Thoracic aorta (tissue), 2 donors: Measurements from ENCODE around the gene LAPTM5. TPM values are rescaled to one million over a fixed set of nuclear protein-coding genes. Genes with fewer than 3 reads are reported as not detected.

ENCODE experiments used
- ATAC-seq: fragments of 150-250 bp; one replicate; pipeline ENCODE4 v1.8.0; 2017; ENCODE audit warnings: low read depth; ENCODE audit not compliant: insufficient number of reproducible peaks, low FRiP score
- DNase-seq: peaks from one replicate; pipeline ENCODE4 v3.0.0-alpha.2; 2020; ENCODE audit warnings: low spot score
- H3K27ac ChIP-seq, 2 donors: fragments of 200-600 bp; sonication (generic); 1 replicate in 1 of 2; 2 replicates in 1 of 2; pipeline ENCODE4 v1.5.1; 2016; ENCODE audit warnings: mild to moderate bottlenecking in 2 of 2, moderate library complexity in 2 of 2
- H3K27me3 ChIP-seq: fragments of 200-600 bp; sonication (generic); replicated peaks from 2 replicates; pipeline ENCODE4 v1.6.0; 2016; ENCODE audit warnings: mild to moderate bottlenecking; ENCODE audit not compliant: insufficient read depth
- H3K36me3 ChIP-seq: fragments of 200-600 bp; sonication (generic); one replicate; pipeline ENCODE4 v1.5.1; 2016
- H3K4me1 ChIP-seq, 2 donors: fragments of 200-600 bp; sonication (generic); 1 replicate in 1 of 2; 2 replicates in 1 of 2; pipeline versions ENCODE4 v1.5.1 to v1.6.0; 2016; ENCODE audit warnings: low read depth in 2 of 2, mild to moderate bottlenecking in 1 of 2; ENCODE audit not compliant: control insufficient read depth in 1 of 2
- H3K4me3 ChIP-seq: fragments of 200-600 bp; sonication (generic); 2 replicates; pipeline ENCODE4 v1.5.1; 2016; ENCODE audit warnings: mild to moderate bottlenecking
- H3K9me3 ChIP-seq: fragments of 200-600 bp; sonication (generic); 2 replicates; pipeline ENCODE4 v1.5.1; 2016
- total RNA-seq, 2 donors: library from RNA; depleted of rRNA; stranded (reverse); fragments of >200 nt; gene quantifications; one replicate each; pipeline versions ENCODE4 v1.1.0 to v1.2.3, GENCODE V29; 2016
- TF ChIP-seq, protein P1 (sequence below): fragments of 200-600 bp; sonication (generic); IDR thresholded peaks from one replicate; pipeline ENCODE4 v1.5.1; 2019; ENCODE audit warnings: antibody characterized with exemption

LAPTM5 gene
- total RNA-seq, 2 donors from 2014 or later: 91.0 to 127 TPM

- Histone ChIP-seq H3K27me3 (no peaks in the 10 kb centered on the region), H3K27ac (no peak overlapping the region), H3K36me3 (no peaks in the 10 kb centered on the region), H3K9me3 (no peaks in the 10 kb centered on the region), H3K4me3 (no peak overlapping the region), H3K4me1 (peaks cover 0 to 10% of the 10 kb centered on the region in 2 donors)
- TF ChIP-seq, protein P1, sequence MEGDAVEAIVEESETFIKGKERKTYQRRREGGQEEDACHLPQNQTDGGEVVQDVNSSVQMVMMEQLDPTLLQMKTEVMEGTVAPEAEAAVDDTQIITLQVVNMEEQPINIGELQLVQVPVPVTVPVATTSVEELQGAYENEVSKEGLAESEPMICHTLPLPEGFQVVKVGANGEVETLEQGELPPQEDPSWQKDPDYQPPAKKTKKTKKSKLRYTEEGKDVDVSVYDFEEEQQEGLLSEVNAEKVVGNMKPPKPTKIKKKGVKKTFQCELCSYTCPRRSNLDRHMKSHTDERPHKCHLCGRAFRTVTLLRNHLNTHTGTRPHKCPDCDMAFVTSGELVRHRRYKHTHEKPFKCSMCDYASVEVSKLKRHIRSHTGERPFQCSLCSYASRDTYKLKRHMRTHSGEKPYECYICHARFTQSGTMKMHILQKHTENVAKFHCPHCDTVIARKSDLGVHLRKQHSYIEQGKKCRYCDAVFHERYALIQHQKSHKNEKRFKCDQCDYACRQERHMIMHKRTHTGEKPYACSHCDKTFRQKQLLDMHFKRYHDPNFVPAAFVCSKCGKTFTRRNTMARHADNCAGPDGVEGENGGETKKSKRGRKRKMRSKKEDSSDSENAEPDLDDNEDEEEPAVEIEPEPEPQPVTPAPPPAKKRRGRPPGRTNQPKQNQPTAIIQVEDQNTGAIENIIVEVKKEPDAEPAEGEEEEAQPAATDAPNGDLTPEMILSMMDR: no peak
- no peak for ATAC-seq
- DNase-seq: no peak
Observed at GRCh38 chr1:30745156-30745833, 12.3 kb downstream of the LAPTM5 start.

- Histone ChIP-seq H3K4me3 (no peak overlapping the region), H3K4me1 (peaks cover 0 to 10% of the 10 kb centered on the region in 2 donors), H3K36me3 (no peaks in the 10 kb centered on the region), H3K9me3 (no peaks in the 10 kb centered on the region), H3K27ac (no peak overlapping the region), H3K27me3 (no peaks in the 10 kb centered on the region)
- TF ChIP-seq, protein P1: no peak
- DNase-seq (no peak), ATAC-seq (no peak)
Observed at GRCh38 chr1:30744060-30744756, 13.4 kb downstream of the LAPTM5 start.

GRCh38 chr1:30743584-30744059 is 14.0 kb downstream of the LAPTM5 start:
- Histone ChIP-seq H3K27ac (no peak overlapping the region), H3K4me3 (no peak overlapping the region), H3K36me3 (no peaks in the 10 kb centered on the region), H3K4me1 (peaks cover 0 to 10% of the 10 kb centered on the region in 2 donors), H3K9me3 (no peaks in the 10 kb centered on the region), H3K27me3 (no peaks in the 10 kb centered on the region)
- TF ChIP-seq, protein P1: no peak
- DNase-seq: no peak
- ATAC-seq: no peak

DNA sequence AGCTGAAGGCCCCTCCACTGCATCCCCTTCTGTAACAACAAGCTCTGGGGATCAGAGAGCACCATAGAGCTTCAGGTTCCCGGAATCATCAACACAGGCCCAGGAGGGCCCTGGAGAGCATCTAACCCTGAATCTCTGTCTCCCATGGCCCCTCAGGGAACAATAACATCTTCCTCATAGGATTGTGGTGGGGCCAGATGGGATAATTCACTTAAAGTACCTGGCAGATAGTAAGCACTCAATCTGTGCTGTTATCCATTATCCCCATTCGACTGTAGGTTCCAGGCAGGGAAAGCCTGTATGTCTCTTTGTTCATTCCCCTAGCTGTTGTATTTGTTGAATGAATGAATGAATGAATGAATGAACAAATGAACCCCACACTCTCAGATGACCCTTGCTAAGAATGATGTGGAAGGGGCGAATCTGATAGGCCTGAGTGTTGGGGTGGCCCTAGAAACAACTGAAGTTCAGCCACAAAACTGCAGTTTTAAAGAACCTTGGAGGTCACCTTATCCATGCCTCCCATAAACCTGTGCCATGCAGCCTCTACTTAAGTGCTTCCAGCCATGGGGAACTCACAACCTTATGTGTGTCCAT is 14.5 kb downstream of the LAPTM5 start:
- no peaks in the 10 kb centered on the region for H3K27me3 ChIP-seq
- no peak overlapping the region for H3K27ac ChIP-seq
- ATAC-seq (no peak), DNase-seq (no peak)
- TF ChIP-seq, protein P1: no peak
- H3K9me3 ChIP-seq: no peaks in the 10 kb centered on the region
- no peak overlapping the region for H3K4me3 ChIP-seq
- peaks cover 0 to 10% of the 10 kb centered on the region in 2 donors for H3K4me1 ChIP-seq
- no peaks in the 10 kb centered on the region for H3K36me3 ChIP-seq

- Histone ChIP-seq H3K4me3 (no peak overlapping the region), H3K27me3 (no peaks in the 10 kb centered on the region), H3K9me3 (no peaks in the 10 kb centered on the region), H3K36me3 (no peaks in the 10 kb centered on the region), H3K4me1 (peaks cover 0 to 10% of the 10 kb centered on the region in 2 donors), H3K27ac (no peak overlapping the region)
- DNase-seq (no peak), ATAC-seq (no peak)
- TF ChIP-seq, protein P1: no peak
Observed at GRCh38 chr1:30742300-30742962, 15.1 kb downstream of the LAPTM5 start.
